GM10847 (cell line): ENCODE data around the gene KIF17.

Experiments used
- POLR2A ChIP-seq: IDR thresholded peaks from 2 replicates; pipeline ENCODE4 v1.6.1; 2011; ENCODE audit not compliant: insufficient read length; ENCODE audit errors: extremely low read depth

The KIF17 gene

GRCh38 chr1:20730690-20731056, 12.9 kb upstream of the KIF17 start:
- no peak for TF ChIP-seq POLR2A

GRCh38 chr1:20729990-20730689, 12.3 kb upstream of the KIF17 start:
- TF ChIP-seq POLR2A = no peak

GRCh38 chr1:20729155-20729931, 11.5 kb upstream of the KIF17 start:
- TF ChIP-seq POLR2A = no peak

- no peak for TF ChIP-seq POLR2A
Measured at GRCh38 chr1:20728371-20729154, 10.8 kb upstream of the KIF17 start.

GRCh38 chr1:20727746-20728316, 10.0 kb upstream of the KIF17 start:
- no peak for TF ChIP-seq POLR2A

- no peak for TF ChIP-seq POLR2A
Measured at GRCh38 chr1:20726932-20727745, 9.3 kb upstream of the KIF17 start.

- TF ChIP-seq POLR2A = no peak
Measured at GRCh38 chr1:20726118-20726911, 8.5 kb upstream of the KIF17 start.

- no peak for TF ChIP-seq POLR2A
Measured at GRCh38 chr1:20725189-20726117, 7.6 kb upstream of the KIF17 start.

GRCh38 chr1:20724364-20725188, 6.8 kb upstream of the KIF17 start:
- TF ChIP-seq POLR2A = no peak

GRCh38 chr1:20723537-20724363, 5.9 kb upstream of the KIF17 start:
- no peak for TF ChIP-seq POLR2A

GRCh38 chr1:20723159-20723536, 5.3 kb upstream of the KIF17 start:
- no peak for TF ChIP-seq POLR2A
